Fibroblast of mammary gland (primary cell): ENCODE results near the gene SLC25A45.

ENCODE experiments used
- DNase-seq: peaks from one replicate; pipeline ENCODE4 v3.0.0-alpha.2; 2010; ENCODE audit warnings: low read depth
- H3K4me3 ChIP-seq: 2 replicates; pipeline ENCODE4 v1.5.1; 2011; ENCODE audit warnings: low read depth, mild to moderate bottlenecking, low read length, moderate library complexity; ENCODE audit not compliant: control insufficient read depth
- CTCF ChIP-seq: conservative IDR thresholded peaks from 2 replicates; pipeline ENCODE4 v1.5.1; 2011; ENCODE audit warnings: low read depth, low read length, inconsistent platforms; ENCODE audit not compliant: control insufficient read depth, insufficient read depth

The SLC25A45 gene

GRCh38 chr11:65390996-65391395 lies 8.6 kb upstream of the SLC25A45 start:
- no peak for TF ChIP-seq CTCF
- peak; percentile 33 for DNase-seq
- H3K4me3 ChIP-seq, result no peak overlapping the region

GRCh38 chr11:65390099-65390941 lies 7.9 kb upstream of the SLC25A45 start:
- no peak for TF ChIP-seq CTCF
- no peak for DNase-seq
- no peak overlapping the region for H3K4me3 ChIP-seq

- TF ChIP-seq CTCF, result no peak
- H3K4me3 ChIP-seq, result no peak overlapping the region
- DNase-seq, result no peak
These were observed 7.0 kb upstream of the SLC25A45 start for GRCh38 chr11:65389294-65389980.

GRCh38 chr11:65388731-65389130 lies 6.3 kb upstream of the SLC25A45 start:
- no peak overlapping the region for H3K4me3 ChIP-seq
- no peak for TF ChIP-seq CTCF
- DNase-seq, result no peak

- peak within 1 kb of the TSS; percentile 68 for H3K4me3 ChIP-seq
- TF ChIP-seq CTCF, result no peak
- peak; percentile 69 for DNase-seq
These were observed 4.1 kb upstream of the SLC25A45 start, which contains the start of gene FRMD8 for GRCh38 chr11:65386307-65387140. FRMD8 (plus strand) TSS chr11:65386637; CDS start chr11:65387037, 400 bp downstream.

- peak; percentile 79 for DNase-seq
- no peak for TF ChIP-seq CTCF
These were observed 1.9 kb upstream of the SLC25A45 start for GRCh38 chr11:65384301-65384889.

More at GRCh38 chr11:65384301-65384889, 1.9 kb upstream of the SLC25A45 start:
- no peak overlapping the region for H3K4me3 ChIP-seq
